ENCODE data around the gene NGF. TPM values are rescaled to one million over a fixed set of nuclear protein-coding genes. Genes with fewer than 3 reads are reported as not detected.
"Not testable (repeated sequence)": the region's sequence is repeated elsewhere in the genome, so short reads cannot be mapped to it uniquely, and the experiment has no call there.

The NGF gene
- total RNA-seq, 4 donors from 2014 or later: 2.3 to 19.2 (median 10.2) TPM

DNA sequence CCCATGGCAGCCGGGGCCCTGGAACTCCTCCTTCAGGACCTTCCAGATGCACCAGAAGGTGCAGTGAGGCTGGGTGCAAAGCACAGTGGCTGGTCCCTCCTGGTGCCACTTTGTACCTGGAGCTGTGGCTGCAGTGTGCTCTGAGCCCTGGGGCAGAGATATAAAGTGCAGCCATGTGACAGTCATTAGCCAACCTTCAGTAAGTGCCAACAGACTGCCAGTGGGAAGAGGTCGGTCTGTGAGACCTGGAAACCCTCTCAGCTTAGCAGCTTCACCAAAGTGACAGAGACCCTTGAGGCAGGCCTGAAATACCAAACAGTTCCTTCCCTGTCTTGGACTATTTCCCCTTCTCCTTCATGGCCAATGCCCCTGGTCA is 26.7 kb upstream of the NGF start:
- TF ChIP-seq, protein P1, sequence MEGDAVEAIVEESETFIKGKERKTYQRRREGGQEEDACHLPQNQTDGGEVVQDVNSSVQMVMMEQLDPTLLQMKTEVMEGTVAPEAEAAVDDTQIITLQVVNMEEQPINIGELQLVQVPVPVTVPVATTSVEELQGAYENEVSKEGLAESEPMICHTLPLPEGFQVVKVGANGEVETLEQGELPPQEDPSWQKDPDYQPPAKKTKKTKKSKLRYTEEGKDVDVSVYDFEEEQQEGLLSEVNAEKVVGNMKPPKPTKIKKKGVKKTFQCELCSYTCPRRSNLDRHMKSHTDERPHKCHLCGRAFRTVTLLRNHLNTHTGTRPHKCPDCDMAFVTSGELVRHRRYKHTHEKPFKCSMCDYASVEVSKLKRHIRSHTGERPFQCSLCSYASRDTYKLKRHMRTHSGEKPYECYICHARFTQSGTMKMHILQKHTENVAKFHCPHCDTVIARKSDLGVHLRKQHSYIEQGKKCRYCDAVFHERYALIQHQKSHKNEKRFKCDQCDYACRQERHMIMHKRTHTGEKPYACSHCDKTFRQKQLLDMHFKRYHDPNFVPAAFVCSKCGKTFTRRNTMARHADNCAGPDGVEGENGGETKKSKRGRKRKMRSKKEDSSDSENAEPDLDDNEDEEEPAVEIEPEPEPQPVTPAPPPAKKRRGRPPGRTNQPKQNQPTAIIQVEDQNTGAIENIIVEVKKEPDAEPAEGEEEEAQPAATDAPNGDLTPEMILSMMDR (IDR thresholded peaks at IDR 0.05): no peak
- no peak for ATAC-seq (ENCODE audit: low FRiP score)
- no peak for DNase-seq (ENCODE audit: low spot score)

DNA sequence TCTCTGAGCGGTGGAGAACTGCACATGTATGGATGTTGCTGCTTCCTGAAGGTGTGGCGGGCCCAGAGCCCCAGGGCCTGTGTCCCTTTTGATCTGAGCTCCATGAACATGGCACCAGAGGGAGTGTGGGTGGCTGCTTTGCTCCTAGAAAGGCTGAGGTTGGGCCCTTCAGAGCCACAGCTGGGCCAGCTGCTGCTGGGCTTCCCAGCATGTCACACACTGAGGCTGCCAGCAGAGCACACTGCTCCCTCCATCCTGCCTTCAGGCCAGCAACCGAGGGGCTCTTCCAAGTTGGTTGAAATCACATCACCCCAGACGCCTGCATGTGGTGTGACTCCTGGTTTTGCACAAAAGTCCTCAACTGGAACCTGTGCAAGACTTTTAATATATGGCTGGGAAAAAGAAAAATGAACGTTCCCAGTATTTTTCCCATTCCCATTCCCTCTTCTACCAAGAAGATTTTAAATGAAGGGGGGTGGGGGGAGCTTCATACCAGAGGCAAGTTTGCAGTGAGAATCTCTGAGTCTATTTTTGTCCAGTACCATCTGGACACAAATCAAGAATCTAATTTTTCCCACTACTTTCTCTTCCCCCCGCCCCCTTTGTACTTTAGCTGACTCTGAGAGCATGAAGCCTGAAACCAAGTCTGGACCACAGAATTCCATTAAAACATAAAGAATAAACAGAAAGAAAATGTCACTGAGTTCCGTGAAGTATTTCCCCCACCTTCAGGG is 26.2 kb upstream of the NGF start:
- TF ChIP-seq, protein P1 (IDR thresholded peaks at IDR 0.05): no peak
- DNase-seq (ENCODE audit: low spot score) (no peak), ATAC-seq (ENCODE audit: low FRiP score) (no peak)

DNA sequence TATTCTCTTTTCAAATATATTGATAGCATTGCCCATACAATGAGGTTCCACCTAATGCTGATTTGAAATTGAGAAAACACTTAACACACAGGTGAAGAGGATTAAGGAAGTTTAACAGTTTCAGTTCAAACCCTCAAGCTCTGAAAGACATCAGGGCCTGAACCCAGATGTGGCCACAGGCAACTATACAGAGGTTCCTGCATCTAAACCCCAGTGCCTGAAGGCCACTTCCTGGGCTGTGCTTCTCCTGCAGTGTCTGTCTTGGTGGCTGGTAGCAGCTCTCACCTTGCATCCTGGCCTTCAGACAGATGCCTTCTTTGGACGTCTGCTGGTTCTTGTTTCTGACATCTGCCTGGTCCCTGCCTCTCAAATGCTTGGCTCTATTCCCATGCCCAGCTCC is 25.1 kb upstream of the NGF start:
- TF ChIP-seq, protein P1 (IDR thresholded peaks at IDR 0.05): no peak
- DNase-seq (ENCODE audit: low spot score): no peak
- no peak for ATAC-seq (ENCODE audit: low FRiP score)

DNA sequence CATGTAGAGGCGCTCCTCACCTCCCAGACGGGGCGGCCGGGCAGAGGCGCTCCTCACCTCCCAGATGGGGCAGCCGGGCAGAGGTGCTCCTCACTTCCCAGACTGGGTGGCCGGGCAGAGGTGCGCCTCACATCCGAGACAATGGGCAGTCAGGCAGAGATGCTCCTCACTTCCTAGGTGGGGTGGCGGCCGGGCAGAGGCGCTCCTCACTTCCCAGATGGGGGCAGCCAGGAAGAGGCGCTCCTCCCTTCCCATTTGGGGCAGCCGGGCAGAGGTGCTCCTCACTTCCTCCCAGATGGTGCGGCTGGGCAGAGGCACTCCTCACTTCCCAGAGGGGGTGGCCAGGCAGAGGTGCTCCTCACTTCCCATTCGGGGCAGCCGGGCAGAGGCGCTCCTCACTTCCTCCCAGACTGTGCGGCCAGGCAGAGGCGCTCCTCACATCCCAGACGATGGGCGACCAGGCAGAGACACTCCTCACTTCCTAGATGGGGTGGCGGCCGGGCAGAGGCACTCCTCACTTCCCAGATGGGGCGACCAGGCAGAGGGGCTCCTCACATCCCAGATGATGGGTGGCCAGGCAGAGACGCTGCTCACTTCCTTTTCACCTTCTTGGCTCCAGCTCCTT is 22.6 kb upstream of the NGF start:
- not testable (repeated sequence) for ATAC-seq (ENCODE audit: low FRiP score); DNase-seq (ENCODE audit: low spot score)

DNA sequence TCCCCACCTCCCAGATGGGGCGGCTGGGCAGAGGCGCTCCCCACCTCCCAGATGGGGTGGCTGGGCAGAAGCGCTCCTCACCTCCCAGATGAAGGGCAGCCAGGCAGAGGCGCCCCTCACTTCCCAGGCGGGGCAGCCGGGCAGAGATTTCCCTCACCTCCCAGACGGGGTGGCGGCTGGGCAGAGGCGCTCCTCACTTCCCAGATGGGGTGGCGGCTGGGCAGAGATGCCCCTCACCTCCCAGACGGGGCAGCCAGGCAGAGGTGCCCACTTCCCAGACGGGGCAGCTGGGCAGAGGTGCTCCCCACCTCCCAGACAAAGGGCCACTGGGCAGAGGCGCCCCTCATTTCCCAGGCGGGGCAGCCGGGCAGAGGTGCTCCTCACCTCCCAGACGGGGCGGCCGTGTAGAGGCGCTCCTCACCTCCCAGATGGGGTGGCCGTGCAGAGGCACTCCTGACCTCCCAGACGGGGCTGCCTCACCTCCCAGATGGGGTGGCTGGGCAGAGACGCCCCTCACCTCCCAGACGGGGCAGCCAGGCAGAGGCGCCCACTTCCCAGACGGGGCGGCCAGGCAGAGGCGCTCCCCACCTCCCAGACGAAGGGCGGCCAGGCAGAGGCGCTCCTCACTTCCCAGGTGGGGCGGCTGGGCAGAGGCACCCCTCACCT is 21.9 kb upstream of the NGF start:
- not testable (repeated sequence) for ATAC-seq (ENCODE audit: low FRiP score); DNase-seq (ENCODE audit: low spot score)

DNA sequence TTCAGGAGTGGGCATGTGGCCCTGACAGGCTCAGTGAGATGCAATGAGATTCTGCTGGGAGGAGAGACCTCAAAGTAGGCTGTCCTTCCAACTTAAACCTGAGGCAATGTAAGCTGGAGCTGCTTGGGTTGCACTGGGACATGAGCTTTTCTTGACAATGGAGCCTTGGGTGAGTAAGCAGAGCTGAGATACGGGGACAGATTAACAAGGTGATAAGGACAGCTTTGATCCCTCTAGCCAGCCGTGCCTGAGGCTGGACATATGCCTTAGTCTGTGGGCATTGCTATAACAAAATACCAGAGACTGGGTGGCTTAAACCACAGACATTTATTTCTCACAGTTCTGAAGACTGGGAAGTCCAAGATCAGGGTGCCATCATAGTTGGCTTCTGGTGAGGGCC is 18.3 kb upstream of the NGF start:
- TF ChIP-seq, protein P1 (IDR thresholded peaks at IDR 0.05): no peak
- no peak for DNase-seq (ENCODE audit: low spot score)
- ATAC-seq (ENCODE audit: low FRiP score): no peak

DNA sequence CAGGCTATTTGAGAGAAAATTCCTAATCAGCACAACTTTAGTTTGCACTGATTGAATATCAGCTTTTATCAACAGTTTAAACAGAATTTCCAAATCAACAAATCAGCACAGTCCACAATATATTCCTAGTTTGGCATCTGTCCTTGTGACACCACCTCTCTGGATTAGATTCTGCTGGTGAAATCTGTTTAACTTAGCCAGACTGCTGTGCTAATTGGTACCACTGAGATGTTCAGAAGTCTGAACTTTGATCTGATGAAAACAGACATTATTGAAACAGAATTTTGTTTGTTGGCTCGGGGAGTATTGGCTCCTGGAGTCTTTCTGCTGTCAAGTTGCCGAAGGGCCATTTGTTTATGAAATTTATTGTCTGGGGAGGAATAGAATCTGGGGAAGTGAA is 17.0 kb upstream of the NGF start:
- no peak for DNase-seq (ENCODE audit: low spot score)
- ATAC-seq (ENCODE audit: low FRiP score): no peak
- TF ChIP-seq, protein P1 (IDR thresholded peaks at IDR 0.05): no peak

DNA sequence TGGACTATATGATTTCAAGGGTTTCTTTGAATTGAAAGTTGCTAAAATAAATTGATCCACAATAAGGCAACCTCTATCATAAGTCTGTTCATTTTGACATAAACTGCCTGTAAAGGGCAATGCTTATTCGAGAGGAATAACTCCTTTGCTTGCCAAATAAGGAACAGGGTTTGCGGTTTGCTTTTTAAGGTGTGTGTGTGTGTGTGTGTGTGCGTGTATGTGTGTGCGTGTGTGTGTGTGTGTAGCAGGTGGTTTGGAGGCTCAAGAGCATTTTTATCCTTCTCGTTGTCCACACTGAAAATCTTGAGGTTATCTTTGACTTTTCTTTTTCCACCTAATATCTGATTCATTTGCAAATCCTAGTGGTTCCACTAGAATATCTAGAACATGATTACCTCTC is 13.1 kb upstream of the NGF start:
- TF ChIP-seq, protein P1 (IDR thresholded peaks at IDR 0.05): no peak
- no peak for ATAC-seq (ENCODE audit: low FRiP score)
- no peak for DNase-seq (ENCODE audit: low spot score)
